ENCODE results near the gene CYLD.

The CYLD gene

GRCh38 chr16:50814541-50814940 lies 72.7 kb downstream of the CYLD start:
- Histone ChIP-seq H3K9me3 (ENCODE audit: insufficient read depth, low read depth, low read length) (no peaks in the 10 kb centered on the region), H3K4me1 (ENCODE audit: control insufficient read depth in 1 of 2, insufficient read depth in 2 of 2, low read length in 2 of 2) (no peaks in the 10 kb centered on the region), H3K36me3 (ENCODE audit: control insufficient read depth in 1 of 2, insufficient read depth in 2 of 2, low read length in 2 of 2) (no peaks in the 10 kb centered on the region), H3K27me3 (ENCODE audit: insufficient read depth, low read length) (no peaks in the 10 kb centered on the region), H2AK5ac (ENCODE audit: low read length) (no peak overlapping the region), H4K12ac (ENCODE audit: low read depth, low read length) (no peak overlapping the region), H3K9ac (ENCODE audit: low read length) (no peak overlapping the region), H4K91ac (ENCODE audit: low read depth, low read length) (no peak overlapping the region), H2BK5ac (ENCODE audit: low read depth, low read length, poor library complexity) (no peak overlapping the region), H2AFZ (ENCODE audit: insufficient read depth, low read length, poor library complexity) (no peak overlapping the region), H4K8ac (ENCODE audit: low read depth, low read length) (no peak overlapping the region), H3K4me3 (ENCODE audit: low read depth, low read length) (no peak overlapping the region), H3K79me1 (ENCODE audit: low read length) (no peaks in the 10 kb centered on the region), H3K4ac (ENCODE audit: low read depth, low read length) (no peak overlapping the region), H3K4me2 (ENCODE audit: low read length) (no peak overlapping the region), H3K23ac (ENCODE audit: low read length) (no peak overlapping the region), H3K79me2 (ENCODE audit: control insufficient read depth, insufficient read depth, low read length, poor library complexity) (no peaks in the 10 kb centered on the region), H3K27ac (ENCODE audit: low read depth, low read length) (no peak overlapping the region), H3K18ac (ENCODE audit: low read length) (no peak overlapping the region), H3K14ac (ENCODE audit: low read length) (no peak overlapping the region), H2BK120ac (ENCODE audit: insufficient read depth, low read length, poor library complexity) (no peak overlapping the region), H2BK12ac (ENCODE audit: low read length) (no peak overlapping the region)
- DNase-seq, result no peak
- no CpG with 5 or more reads among the region's 7 CpGs for WGBS (ENCODE audit: extremely low coverage, insufficient coverage, insufficient read length)

GRCh38 chr16:50815382-50815781 lies 73.5 kb downstream of the CYLD start:
- no peak overlapping the region for H3K4me3 ChIP-seq (ENCODE audit: low read depth, low read length)
- no peak for DNase-seq
- H2AFZ ChIP-seq (ENCODE audit: insufficient read depth, low read length, poor library complexity), result no peak overlapping the region
- WGBS (ENCODE audit: extremely low coverage, insufficient coverage, insufficient read length), result no CpG with 5 or more reads among the region's 7 CpGs
- H3K9me3 ChIP-seq (ENCODE audit: insufficient read depth, low read depth, low read length), result no peaks in the 10 kb centered on the region
- H3K4me1 ChIP-seq (ENCODE audit: control insufficient read depth in 1 of 2, insufficient read depth in 2 of 2, low read length in 2 of 2), result no peaks in the 10 kb centered on the region
- no peaks in the 10 kb centered on the region for H3K36me3 ChIP-seq (ENCODE audit: control insufficient read depth in 1 of 2, insufficient read depth in 2 of 2, low read length in 2 of 2)
- no peak overlapping the region for H3K4me2 ChIP-seq (ENCODE audit: low read length)
- no peak overlapping the region for H3K27ac ChIP-seq (ENCODE audit: low read depth, low read length)
- no peaks in the 10 kb centered on the region for H3K79me1 ChIP-seq (ENCODE audit: low read length)
- no peak overlapping the region for H3K18ac ChIP-seq (ENCODE audit: low read length)
- H3K79me2 ChIP-seq (ENCODE audit: control insufficient read depth, insufficient read depth, low read length, poor library complexity), result no peaks in the 10 kb centered on the region
- H3K23ac ChIP-seq (ENCODE audit: low read length), result no peak overlapping the region
- no peak overlapping the region for H4K8ac ChIP-seq (ENCODE audit: low read depth, low read length)
- H2AK5ac ChIP-seq (ENCODE audit: low read length), result no peak overlapping the region
- no peak overlapping the region for H2BK5ac ChIP-seq (ENCODE audit: low read depth, low read length, poor library complexity)
- H2BK12ac ChIP-seq (ENCODE audit: low read length), result no peak overlapping the region
- H4K12ac ChIP-seq (ENCODE audit: low read depth, low read length), result no peak overlapping the region
- no peaks in the 10 kb centered on the region for H3K27me3 ChIP-seq (ENCODE audit: insufficient read depth, low read length)
- no peak overlapping the region for H3K9ac ChIP-seq (ENCODE audit: low read length)
- no peak overlapping the region for H2BK120ac ChIP-seq (ENCODE audit: insufficient read depth, low read length, poor library complexity)
- H4K91ac ChIP-seq (ENCODE audit: low read depth, low read length), result no peak overlapping the region
- H3K14ac ChIP-seq (ENCODE audit: low read length), result no peak overlapping the region
- H3K4ac ChIP-seq (ENCODE audit: low read depth, low read length), result no peak overlapping the region

- no peak overlapping the region for H3K4me3 ChIP-seq (ENCODE audit: low read depth, low read length)
- H4K12ac ChIP-seq (ENCODE audit: low read depth, low read length), result no peak overlapping the region
- no peak for DNase-seq
- H3K23ac ChIP-seq (ENCODE audit: low read length), result no peak overlapping the region
- H3K4me2 ChIP-seq (ENCODE audit: low read length), result no peak overlapping the region
- H2BK12ac ChIP-seq (ENCODE audit: low read length), result no peak overlapping the region
- H3K27ac ChIP-seq (ENCODE audit: low read depth, low read length), result no peak overlapping the region
- H3K79me1 ChIP-seq (ENCODE audit: low read length), result no peaks in the 10 kb centered on the region
- H2AK5ac ChIP-seq (ENCODE audit: low read length), result no peak overlapping the region
- no CpG with 5 or more reads among the region's 11 CpGs for WGBS (ENCODE audit: extremely low coverage, insufficient coverage, insufficient read length)
- H3K14ac ChIP-seq (ENCODE audit: low read length), result no peak overlapping the region
- no peaks in the 10 kb centered on the region for H3K27me3 ChIP-seq (ENCODE audit: insufficient read depth, low read length)
- no peaks in the 10 kb centered on the region for H3K36me3 ChIP-seq (ENCODE audit: control insufficient read depth in 1 of 2, insufficient read depth in 2 of 2, low read length in 2 of 2)
- H3K4me1 ChIP-seq (ENCODE audit: control insufficient read depth in 1 of 2, insufficient read depth in 2 of 2, low read length in 2 of 2), result peaks cover 0 to 2% of the 10 kb centered on the region in 2 experiments
- H3K9me3 ChIP-seq (ENCODE audit: insufficient read depth, low read depth, low read length), result no peaks in the 10 kb centered on the region
- H3K4ac ChIP-seq (ENCODE audit: low read depth, low read length), result no peak overlapping the region
- no peak overlapping the region for H3K9ac ChIP-seq (ENCODE audit: low read length)
- no peak overlapping the region for H2AFZ ChIP-seq (ENCODE audit: insufficient read depth, low read length, poor library complexity)
- H4K8ac ChIP-seq (ENCODE audit: low read depth, low read length), result no peak overlapping the region
- no peak overlapping the region for H3K18ac ChIP-seq (ENCODE audit: low read length)
- no peak overlapping the region for H4K91ac ChIP-seq (ENCODE audit: low read depth, low read length)
- H2BK120ac ChIP-seq (ENCODE audit: insufficient read depth, low read length, poor library complexity), result no peak overlapping the region
- H3K79me2 ChIP-seq (ENCODE audit: control insufficient read depth, insufficient read depth, low read length, poor library complexity), result no peaks in the 10 kb centered on the region
- no peak overlapping the region for H2BK5ac ChIP-seq (ENCODE audit: low read depth, low read length, poor library complexity)
These were observed 75.1 kb downstream of the CYLD start for GRCh38 chr16:50816901-50817555.

DNA sequence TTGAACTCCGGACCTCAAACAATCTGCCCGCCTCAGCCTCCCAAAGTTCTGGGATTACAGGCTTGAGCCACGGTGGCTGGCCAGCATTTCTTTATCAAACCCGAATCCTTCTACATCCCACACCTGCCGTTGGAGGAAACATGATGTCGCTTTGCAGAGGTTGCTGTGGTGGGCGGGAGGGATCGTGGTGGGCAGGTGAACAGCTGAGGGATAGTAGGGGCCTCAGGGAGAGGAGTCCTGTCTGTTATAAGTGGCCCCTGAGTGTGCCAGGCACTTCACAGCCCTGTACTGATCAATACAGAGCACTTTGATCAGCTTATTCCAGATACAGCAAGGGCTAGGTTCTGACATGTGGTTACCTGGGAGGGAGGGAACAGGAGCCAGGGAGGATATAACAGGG lies 76.5 kb downstream of the CYLD start:
- Histone ChIP-seq H3K4ac (ENCODE audit: low read depth, low read length) (no peak overlapping the region), H3K36me3 (ENCODE audit: control insufficient read depth in 1 of 2, insufficient read depth in 2 of 2, low read length in 2 of 2) (no peaks in the 10 kb centered on the region), H3K27me3 (ENCODE audit: insufficient read depth, low read length) (no peaks in the 10 kb centered on the region), H2AFZ (ENCODE audit: insufficient read depth, low read length, poor library complexity) (no peak overlapping the region), H3K4me1 (ENCODE audit: control insufficient read depth in 1 of 2, insufficient read depth in 2 of 2, low read length in 2 of 2) (peaks cover 0 to 2% of the 10 kb centered on the region in 2 experiments), H3K9me3 (ENCODE audit: insufficient read depth, low read depth, low read length) (no peaks in the 10 kb centered on the region), H4K8ac (ENCODE audit: low read depth, low read length) (no peak overlapping the region), H3K14ac (ENCODE audit: low read length) (no peak overlapping the region), H4K91ac (ENCODE audit: low read depth, low read length) (no peak overlapping the region), H3K4me3 (ENCODE audit: low read depth, low read length) (no peak overlapping the region), H3K79me2 (ENCODE audit: control insufficient read depth, insufficient read depth, low read length, poor library complexity) (no peaks in the 10 kb centered on the region), H3K9ac (ENCODE audit: low read length) (no peak overlapping the region), H3K4me2 (ENCODE audit: low read length) (no peak overlapping the region), H2BK5ac (ENCODE audit: low read depth, low read length, poor library complexity) (no peak overlapping the region), H3K18ac (ENCODE audit: low read length) (no peak overlapping the region), H2AK5ac (ENCODE audit: low read length) (no peak overlapping the region), H4K12ac (ENCODE audit: low read depth, low read length) (no peak overlapping the region), H3K27ac (ENCODE audit: low read depth, low read length) (no peak overlapping the region), H3K79me1 (ENCODE audit: low read length) (no peaks in the 10 kb centered on the region), H2BK120ac (ENCODE audit: insufficient read depth, low read length, poor library complexity) (no peak overlapping the region), H2BK12ac (ENCODE audit: low read length) (no peak overlapping the region), H3K23ac (ENCODE audit: low read length) (no peak overlapping the region)
- no peak for DNase-seq
- WGBS (ENCODE audit: extremely low coverage, insufficient coverage, insufficient read length), result no CpG with 5 or more reads among the region's 8 CpGs

All from trophoblast cell (in vitro differentiated cells and primary cell).